HL-60/S4 treated with retinoic acid at 250 ng/mL for 4 days and 3 days (cell line): Measurements from ENCODE around the gene INSIG1.

ENCODE experiments used
- in situ Hi-C: fragments of 300-500 bp; cut with MboI; formaldehyde crosslinking; loops from 2 replicates; pipeline ENCODE4 v1.7.0; 2022; ENCODE audit warnings: low sequenced_read_pairs

INSIG1 gene

DNA sequence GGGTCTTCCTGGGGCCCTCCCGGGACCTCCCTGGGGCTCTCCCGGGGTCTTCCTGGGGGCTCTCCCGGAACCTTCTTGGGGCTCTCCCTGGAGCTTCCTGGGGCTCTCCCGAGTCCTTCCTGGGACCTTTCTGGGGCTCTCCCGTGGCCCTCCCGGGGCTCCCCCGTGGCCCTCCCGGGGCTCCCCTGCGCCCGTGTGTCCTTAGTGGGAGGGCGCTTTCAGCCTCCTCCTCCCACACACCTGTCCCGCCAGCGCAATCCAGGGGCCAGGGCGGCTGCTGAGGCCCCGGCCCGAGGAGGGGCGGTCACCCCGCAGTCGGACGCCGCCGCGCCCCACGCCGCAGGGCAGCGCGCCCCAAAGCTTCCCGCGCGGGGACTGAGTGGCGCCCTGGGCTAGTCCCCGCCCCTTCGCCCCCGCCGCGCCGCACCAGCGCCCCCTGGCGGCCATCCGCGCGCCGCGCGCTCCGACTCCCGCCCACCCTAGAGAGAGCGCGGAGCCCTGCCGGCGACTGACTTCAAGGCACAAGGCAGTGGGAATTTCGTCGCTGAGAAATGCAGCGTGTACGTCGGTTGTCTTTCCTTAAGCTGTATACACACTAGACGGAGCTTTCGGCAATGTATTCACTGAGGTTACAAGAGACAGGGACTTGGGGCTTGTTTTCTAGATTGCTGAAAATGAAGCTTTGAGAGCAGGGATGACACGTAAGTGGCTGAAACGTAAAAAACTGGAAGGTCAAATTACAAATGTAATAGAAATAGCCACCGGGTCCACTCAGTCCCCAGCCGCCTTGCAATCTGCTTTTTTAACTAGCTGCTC, 47.1 kb downstream of the INSIG1 start:
- in situ Hi-C loops = loop anchor here (25.0 kb wide), 1 partner anchor 433 kb away; no protein-coding TSS in a partner anchor

DNA sequence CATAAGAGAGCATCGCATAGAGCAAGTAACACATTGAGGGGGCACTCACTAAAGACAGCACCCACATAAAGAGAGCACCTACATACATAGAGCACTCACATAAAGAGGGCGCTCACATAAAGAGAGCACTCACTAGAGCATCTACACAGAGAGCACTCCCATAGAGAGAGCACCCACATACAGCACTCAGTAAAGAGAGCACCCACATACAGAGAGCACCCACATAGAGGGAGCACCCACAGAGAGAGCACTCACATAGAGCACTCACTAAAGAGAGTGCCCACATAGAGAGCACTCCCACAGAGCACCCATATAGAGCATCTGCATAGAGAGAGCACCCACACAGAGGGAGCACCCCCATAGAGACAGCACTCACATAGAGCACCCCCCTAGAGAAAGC, 47.8 kb downstream of the INSIG1 start:
- in situ Hi-C loops = loop anchor here (25.0 kb wide), 1 partner anchor 433 kb away; no protein-coding TSS in a partner anchor

DNA sequence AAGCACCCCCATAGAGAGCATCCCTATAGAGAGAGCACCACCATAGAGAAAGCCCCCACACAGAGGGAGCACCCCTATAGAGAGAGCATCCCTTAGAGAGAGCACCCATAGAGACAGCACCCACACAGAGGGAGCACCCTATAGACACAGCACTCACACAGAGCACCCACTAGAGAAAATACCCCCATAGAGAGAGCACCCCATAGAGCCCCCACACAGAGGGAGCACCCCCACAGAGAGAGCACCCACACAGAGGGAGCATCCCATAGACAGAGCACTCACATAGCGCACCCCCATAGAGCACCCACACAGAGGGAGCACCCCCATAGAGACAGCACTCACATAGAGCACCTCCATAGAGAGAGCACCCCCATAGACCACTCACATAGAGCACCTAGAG, 48.6 kb downstream of the INSIG1 start:
- in situ Hi-C loops = loop anchor here (25.0 kb wide), 1 partner anchor 434 kb away; no protein-coding TSS in a partner anchor

DNA sequence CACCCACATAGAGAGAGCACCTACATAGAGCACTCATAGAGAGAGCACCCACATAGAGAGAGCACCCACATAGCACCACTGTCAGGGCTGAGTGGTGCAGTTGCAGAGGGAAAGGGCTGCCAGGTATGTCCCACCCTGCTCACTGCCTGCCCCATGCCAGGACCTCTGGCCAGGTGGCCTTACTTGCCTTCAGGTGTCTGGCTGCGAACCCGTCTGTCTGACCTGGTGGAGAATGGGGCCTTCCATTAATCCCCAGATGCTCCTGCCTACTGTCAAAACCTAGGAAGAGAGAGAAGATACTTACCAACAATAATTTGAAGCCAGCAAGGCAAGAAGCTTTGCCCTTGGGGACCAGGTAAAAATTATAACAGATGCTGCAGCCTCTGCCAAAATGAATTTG, 51.1 kb downstream of the INSIG1 start:
- in situ Hi-C loops = loop anchor here (25.0 kb wide), 1 partner anchor 437 kb away; no protein-coding TSS in a partner anchor

DNA sequence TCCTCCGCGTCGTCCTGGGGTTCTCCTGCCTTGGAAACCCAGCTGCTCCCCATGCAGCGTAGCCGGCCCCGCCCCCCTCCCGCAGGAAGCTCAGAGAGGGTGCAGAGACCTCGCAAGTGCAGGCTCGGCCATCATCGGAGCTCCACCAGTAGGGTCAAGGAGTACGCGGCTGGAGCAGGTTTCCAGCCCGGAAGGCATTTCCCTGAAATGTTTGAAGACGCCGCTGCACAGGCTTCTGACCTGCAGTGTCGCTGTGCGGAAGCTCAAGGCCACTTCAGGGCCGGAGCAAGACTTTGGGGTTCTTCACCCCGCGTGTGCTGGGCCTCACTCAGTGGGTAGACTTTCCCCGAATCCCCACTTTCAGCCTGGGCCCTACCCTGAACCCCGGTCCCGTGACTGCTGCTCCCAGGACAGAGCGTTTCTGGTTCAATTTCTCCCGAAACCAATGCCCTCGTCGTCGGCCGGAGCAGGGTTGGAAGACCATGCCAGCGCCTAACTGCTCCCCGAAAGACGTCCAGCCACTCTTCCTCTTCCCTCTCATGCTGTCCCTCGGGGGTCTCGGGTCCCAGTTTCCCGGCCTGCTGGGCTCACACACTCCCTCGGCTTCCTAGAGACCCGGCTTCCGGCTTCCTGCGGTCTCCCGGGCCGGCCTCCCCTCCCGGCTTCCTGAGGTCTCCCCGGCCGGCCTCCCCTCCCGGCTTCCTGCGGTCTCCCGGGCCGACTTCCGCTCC, 52.1 kb downstream of the INSIG1 start:
- in situ Hi-C loops = loop anchor here (25.0 kb wide), 1 partner anchor 437 kb away; no protein-coding TSS in a partner anchor

DNA sequence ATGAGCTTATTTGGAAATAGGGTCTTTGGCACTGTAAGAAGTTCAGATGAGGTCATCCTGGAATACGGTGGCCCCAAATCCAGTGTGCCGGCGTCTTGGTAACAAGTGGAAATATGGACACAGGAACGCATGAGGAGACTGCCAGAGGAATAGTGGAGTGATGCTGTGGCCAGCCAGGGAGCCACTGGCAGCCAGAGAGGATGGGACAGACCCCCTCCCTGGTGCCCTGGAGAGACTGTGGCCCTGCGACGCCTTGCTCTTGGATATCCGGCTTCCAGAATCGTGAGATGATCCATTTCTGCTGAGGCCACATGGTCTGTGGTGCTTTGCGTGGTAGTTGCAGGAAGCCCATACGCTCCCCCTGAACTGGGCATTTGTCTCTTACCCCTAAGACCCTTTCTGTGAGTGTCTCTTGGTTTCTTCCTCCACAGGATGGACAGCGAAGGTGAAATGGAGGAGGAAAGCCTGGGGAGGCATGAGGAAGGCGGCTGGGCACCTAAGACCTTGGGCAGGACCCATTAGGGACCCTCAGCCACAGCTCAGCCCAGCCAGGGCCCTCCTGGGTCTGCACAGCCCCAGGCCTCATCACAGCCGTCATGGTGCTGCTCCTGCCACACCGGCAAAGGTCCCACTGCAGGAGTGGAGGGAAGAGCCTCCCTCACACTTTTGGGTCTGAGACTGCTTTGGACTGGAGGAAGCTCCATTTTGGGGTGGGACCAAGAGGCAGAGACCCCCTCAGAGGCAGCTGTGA, 53.6 kb downstream of the INSIG1 start:
- in situ Hi-C loops = no loop called here

DNA sequence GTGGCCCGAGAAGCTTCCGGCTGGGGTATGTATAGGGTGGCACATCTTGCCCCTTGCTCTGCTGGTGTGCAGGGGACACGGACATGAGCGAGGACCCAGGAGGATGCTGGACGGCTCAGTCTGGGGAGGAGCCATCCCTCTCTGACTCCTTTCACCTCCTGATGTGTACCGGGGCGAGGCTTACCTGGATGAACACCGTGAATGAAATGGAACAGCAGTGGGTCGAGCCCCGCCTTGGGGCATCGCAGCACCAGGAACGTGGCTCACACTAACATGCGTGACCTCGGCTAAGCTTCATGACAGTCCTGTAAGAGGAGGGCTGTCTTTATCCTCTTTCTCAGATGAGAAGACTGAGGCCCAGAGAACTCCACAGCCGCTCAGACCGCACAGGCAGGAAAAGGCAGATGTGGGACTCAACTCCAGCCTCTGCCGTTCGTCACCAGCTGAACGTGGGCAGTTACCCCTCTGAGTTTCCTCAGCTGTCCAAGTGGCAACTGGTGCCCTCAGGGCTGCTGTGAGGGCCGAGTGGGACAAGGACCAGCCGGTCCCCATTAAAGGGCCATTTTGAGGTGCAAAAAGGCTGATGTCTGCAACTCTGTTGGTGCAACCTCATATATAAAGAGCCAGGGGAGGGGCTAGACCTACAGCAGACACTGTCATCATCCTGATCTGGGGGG, 54.5 kb downstream of the INSIG1 start:
- in situ Hi-C loops = no loop called here

DNA sequence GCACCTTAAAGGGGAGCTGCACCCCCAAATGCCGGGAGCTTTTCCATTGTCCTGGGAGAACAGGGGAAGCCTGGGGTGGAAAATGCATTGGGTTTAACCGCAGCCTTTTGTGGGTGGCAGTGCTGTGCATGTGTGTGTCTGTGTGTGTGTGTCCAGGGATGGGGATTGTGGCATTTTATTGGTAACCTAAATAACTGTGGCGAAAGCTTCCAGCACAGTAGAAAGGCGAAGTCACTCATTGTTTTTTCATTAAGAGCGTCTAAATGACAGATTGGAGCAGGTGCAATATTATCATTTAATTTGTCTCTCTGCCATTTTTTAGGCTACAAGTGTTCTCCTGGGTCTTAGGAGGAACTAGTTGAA, 55.1 kb downstream of the INSIG1 start:
- in situ Hi-C loops = no loop called here

DNA sequence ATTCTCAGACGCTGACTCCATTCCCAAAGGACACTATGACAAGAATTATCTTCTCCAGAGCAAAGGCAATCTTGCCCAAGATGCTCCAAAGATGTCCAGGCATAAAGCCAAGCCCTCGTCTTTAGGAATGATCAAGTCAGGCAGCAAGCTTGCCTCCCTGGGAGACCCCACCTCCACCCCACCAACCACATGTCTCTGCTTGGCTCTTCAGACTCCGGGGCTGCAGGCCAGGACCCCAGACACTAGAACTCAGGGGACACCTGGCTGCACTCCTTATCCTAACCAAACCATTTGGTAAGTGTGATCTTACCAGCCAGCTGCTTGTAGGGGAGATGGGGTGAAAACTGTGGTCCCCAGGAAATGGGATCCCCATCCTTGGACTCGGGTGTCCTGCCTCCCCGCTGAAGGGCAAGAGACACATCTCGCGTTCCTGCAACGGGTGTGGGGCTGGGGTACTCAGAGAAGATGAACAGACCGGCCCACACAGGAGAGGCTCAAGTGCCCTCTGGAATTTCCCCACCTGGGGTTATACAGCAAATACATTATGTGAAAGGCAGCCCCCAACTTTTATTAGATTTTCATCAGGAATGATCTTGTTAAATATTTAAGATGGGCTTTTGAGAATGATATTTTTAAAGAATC, 55.7 kb downstream of the INSIG1 start:
- in situ Hi-C loops = no loop called here

DNA sequence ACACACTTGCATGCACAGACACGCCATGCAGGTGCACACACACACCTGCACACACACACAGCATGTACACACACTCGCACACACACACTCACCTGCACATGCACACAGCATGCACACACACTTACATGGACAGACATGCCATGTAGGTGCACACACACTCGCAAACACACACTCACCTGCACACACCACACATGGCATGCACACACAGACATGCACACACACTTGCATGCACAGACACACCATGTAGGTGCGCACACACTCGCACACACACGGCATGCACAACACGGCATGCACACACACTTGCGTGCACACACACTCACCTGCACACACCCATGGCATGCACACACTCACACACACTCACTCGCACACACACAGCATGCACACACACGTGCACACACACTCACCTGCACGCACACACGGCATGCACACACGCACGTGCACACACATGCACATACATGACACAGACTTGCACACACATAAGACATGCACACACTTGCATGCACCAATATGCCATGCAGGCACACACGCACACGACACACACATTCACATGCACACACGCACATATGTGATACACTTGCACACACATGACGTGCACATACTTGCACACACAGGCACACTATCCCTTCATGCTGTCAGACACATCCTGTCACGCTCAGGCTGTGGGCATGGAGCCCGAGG, 56.8 kb downstream of the INSIG1 start:
- in situ Hi-C loops = no loop called here

DNA sequence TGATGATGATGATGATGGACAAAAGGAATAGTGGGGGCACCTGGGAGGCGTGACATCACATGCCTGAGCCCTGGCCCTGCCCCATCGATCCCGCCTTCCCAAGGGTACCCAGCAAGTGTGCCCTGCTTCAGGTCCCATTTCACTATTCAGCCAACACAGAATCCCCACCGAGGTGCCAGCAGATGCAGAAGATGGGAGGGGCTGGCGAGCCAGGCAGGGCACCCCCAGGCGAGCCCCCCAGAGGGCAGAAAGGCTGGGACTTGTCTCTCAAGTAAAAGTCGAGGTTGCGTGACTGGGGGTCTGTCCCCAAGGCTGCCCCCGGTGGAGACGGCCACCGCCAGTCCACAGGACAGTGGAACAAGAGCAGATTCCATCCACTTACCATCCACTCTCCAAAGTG, 57.5 kb downstream of the INSIG1 start:
- in situ Hi-C loops = no loop called here

DNA sequence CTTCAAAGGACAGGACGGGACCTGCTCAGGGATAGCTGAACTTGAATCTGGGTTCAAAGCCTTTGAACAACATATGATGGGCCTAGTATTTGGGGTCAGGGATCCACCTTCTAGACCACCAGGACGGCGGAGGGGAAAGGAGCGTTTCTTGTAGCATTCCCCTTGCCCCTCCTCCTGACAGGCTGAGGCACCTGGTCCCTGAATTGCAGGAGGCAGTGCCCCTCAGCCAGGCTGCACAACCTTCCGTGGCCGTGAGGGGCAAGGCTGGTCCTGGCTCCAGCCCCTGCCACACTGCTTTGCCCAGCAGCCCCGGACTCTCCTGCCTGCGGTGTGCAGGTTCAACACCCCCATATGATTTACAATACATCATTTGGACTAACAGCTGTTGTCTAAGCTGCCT, 58.1 kb downstream of the INSIG1 start:
- in situ Hi-C loops = no loop called here

DNA sequence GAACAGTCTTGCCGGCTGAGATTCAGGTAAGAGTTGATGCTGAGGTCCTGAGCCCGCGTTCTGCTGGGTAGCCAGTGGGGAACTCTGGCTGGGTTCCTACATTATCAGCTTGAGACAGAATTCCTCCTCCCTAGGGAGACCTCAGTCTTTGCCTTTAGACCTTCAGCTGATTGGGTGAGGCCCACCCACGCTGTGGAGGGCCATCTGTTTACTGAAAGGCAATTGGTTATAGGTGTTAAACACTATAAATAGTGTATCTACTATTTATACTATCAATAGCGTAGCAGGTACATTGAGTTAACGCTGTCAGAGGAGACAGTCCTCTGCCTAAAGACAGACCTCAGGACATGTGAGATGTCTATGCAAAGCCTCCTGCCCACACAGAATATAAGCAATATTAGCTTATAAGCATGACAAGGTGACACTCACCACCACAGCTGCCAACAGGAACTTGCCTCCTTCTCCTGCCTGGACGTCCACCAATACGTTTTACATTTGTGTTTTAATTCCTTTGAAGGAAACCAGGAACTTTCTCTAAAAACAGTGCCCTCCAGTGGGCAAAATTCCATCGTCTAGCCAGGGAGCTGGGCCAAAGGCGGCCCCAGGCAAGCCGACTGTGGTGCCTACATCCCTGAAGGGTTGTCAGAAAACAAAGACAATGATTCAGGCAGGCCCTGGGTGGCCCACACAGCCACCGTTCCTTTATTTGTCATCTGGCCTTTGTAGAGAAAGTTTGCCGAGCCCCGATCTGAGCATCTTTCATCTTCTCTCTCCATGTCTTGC, 58.8 kb downstream of the INSIG1 start:
- in situ Hi-C loops = no loop called here

DNA sequence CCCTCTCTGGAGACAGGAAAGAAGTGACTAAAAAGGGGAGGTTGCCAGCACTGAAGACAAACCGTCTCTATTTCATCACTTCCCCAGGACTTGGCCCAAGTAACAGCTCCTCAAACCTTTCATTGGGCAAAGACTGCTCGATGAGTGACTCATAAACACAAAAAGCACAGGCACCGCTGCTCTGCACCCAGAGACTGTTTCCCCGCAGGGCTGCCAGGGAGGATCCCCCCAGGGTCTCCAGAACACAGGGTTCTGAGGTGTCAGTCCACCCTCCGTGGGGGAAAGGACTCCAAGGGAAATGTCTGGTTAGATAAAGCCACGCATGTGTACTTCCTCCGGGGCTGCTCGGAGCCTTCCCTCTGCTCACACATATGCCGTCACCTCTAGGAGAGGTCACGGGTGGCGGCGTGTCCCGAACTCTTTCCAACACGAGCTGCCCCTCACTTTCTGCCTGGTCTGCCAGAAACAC, 59.9 kb downstream of the INSIG1 start:
- in situ Hi-C loops = no loop called here

DNA sequence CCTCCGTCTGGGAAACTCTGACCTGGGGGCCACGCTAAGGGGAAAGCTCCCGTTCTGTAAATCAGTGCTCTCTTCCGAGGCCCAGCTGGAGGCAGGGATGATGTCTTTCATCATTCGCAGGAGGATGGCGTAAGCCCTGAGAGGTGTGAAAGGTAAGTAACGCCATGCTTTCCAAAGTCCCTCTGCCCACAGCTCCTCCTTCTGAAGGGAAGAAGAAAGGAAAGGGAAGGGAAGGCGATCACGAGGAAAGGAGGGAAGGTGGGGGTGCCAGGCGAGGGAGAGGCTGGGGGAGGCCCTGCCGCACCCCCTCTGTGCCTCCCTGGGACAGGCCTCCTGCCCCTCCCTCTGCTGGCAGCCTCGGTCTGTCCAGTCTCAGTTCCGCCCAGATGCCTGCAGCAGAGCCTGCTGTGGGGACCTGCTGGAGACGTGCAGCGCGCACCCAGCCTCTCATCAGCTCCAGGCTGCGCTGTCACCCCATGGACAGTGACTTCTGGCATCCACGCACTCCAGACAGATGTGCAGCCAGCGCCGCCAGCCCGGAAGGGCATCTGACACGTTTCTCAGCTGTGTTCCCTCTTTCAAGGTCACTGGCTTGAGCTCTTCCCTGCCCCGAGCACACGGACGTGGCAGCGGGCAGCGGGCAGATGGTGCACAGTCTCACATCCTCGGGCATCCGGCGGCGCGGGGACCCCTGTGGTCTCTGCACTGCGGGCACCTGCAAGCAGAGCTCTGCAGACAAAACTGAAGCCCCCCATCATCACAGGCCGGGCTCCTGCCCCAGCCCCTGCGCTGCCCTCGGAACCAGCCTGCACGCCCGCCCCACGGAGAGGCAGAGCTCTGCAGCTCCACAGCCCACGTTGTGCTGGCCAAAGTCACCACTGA, 60.6 kb downstream of the INSIG1 start:
- in situ Hi-C loops = no loop called here

DNA sequence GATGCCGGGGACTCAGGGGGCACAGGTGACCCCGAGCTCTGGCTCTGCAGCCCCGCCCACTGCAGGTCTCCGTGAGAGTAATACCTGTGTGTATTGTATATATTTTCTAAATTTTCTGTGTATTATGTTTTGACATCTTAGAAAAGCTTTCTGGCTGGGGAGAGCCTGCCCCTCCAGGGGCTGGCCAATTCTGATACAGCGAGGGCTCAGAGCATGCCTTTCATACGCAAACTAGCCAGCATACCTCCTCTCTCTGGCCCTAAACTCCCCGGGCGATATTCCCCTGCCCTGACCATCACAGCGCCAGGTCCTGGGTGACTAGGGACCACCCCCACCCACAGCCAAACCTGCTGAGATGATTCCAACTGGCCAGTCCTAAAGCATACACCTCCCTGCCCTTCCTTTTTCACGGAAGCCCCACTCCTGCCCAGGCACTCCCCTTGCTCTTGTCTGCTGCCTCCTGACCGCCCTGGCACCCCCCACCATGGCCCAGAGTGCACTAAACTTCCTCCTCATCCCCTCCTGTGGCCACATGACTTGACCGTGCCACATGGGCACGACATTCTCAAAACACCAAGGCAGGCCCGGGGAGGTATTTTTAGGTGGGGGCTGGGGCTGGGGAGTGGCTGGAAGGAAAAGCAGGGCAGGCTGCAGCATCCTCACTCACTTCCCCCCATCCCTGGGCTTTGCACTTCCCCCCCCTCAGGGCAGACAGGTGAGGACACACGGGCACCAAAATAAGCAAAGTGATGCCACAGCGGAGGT, 61.5 kb downstream of the INSIG1 start:
- in situ Hi-C loops = no loop called here
